Measurements from ENCODE around the gene TBC1D1.
A peak's percentile ranks its signal among the peaks of the same experiment; 100 is the strongest.

The TBC1D1 gene

GRCh38 chr4:37927434-37927833, 36.5 kb downstream of the TBC1D1 start:
- H3K27me3 Mint-ChIP-seq = no peaks in the 10 kb centered on the region
- H3K36me3 Mint-ChIP-seq (ENCODE audit: low read depth) = peaks cover 7% of the 10 kb centered on the region
- DNase-seq (no peak), ATAC-seq (no peak)
- no peak overlapping the region for H3K4me3 Mint-ChIP-seq
- peaks cover 34% of the 10 kb centered on the region for H3K4me1 Mint-ChIP-seq
- no peak overlapping the region for H3K27ac Mint-ChIP-seq
- no peaks in the 10 kb centered on the region for H3K9me3 Mint-ChIP-seq

- peak; percentile 45 for ATAC-seq
- H3K9me3 Mint-ChIP-seq = no peaks in the 10 kb centered on the region
- peaks cover 8% of the 10 kb centered on the region for H3K36me3 Mint-ChIP-seq (ENCODE audit: low read depth)
- H3K4me1 Mint-ChIP-seq = peaks cover 33% of the 10 kb centered on the region
- no peaks in the 10 kb centered on the region for H3K27me3 Mint-ChIP-seq
- no peak overlapping the region for H3K4me3 Mint-ChIP-seq
- no peak overlapping the region for H3K27ac Mint-ChIP-seq
- DNase-seq = no peak
These were observed 37.8 kb downstream of the TBC1D1 start for GRCh38 chr4:37928426-37929416.

- H3K27me3 Mint-ChIP-seq = no peaks in the 10 kb centered on the region
- H3K9me3 Mint-ChIP-seq = no peaks in the 10 kb centered on the region
- peaks cover 16% of the 10 kb centered on the region for H3K36me3 Mint-ChIP-seq (ENCODE audit: low read depth)
- H3K4me1 Mint-ChIP-seq = peaks cover 14% of the 10 kb centered on the region
- H3K4me3 Mint-ChIP-seq = no peak overlapping the region
- H3K27ac Mint-ChIP-seq = no peak overlapping the region
- DNase-seq = no peak
- ATAC-seq = no peak
These were observed 43.2 kb downstream of the TBC1D1 start for GRCh38 chr4:37934096-37934495.

- H3K4me3 Mint-ChIP-seq = no peak overlapping the region
- H3K9me3 Mint-ChIP-seq = no peaks in the 10 kb centered on the region
- no peaks in the 10 kb centered on the region for H3K27me3 Mint-ChIP-seq
- H3K36me3 Mint-ChIP-seq (ENCODE audit: low read depth) = peaks cover 15% of the 10 kb centered on the region
- no peak overlapping the region for H3K27ac Mint-ChIP-seq
- DNase-seq = no peak
- ATAC-seq = no peak
- H3K4me1 Mint-ChIP-seq = peaks cover 10% of the 10 kb centered on the region
These were observed 43.7 kb downstream of the TBC1D1 start for GRCh38 chr4:37934609-37935008.

- ATAC-seq (no peak), DNase-seq (no peak)
- no peak overlapping the region for H3K27ac Mint-ChIP-seq
- H3K4me3 Mint-ChIP-seq = no peak overlapping the region
- no peaks in the 10 kb centered on the region for H3K9me3 Mint-ChIP-seq
- peaks cover 5% of the 10 kb centered on the region for H3K4me1 Mint-ChIP-seq
- H3K36me3 Mint-ChIP-seq (ENCODE audit: low read depth) = peaks cover 10% of the 10 kb centered on the region
- H3K27me3 Mint-ChIP-seq = no peaks in the 10 kb centered on the region
These were observed 44.1 kb downstream of the TBC1D1 start for GRCh38 chr4:37935026-37935425.

GRCh38 chr4:37936889-37937498, 46.1 kb downstream of the TBC1D1 start:
- ATAC-seq = no peak
- H3K4me3 Mint-ChIP-seq = no peak overlapping the region
- no peak overlapping the region for H3K27ac Mint-ChIP-seq
- H3K27me3 Mint-ChIP-seq = no peaks in the 10 kb centered on the region
- peaks cover 10% of the 10 kb centered on the region for H3K36me3 Mint-ChIP-seq (ENCODE audit: low read depth)
- no peak for DNase-seq
- H3K4me1 Mint-ChIP-seq = peaks cover 2% of the 10 kb centered on the region
- no peaks in the 10 kb centered on the region for H3K9me3 Mint-ChIP-seq

- ATAC-seq (no peak), DNase-seq (no peak)
- Mint-ChIP-seq H3K36me3 (ENCODE audit: low read depth) (peaks cover 10% of the 10 kb centered on the region), H3K27me3 (no peaks in the 10 kb centered on the region), H3K4me3 (no peak overlapping the region), H3K9me3 (no peaks in the 10 kb centered on the region), H3K27ac (no peak overlapping the region), H3K4me1 (peaks cover 2% of the 10 kb centered on the region)
These were observed 47.3 kb downstream of the TBC1D1 start for GRCh38 chr4:37938208-37938607.

GRCh38 chr4:37946503-37947179, 55.8 kb downstream of the TBC1D1 start:
- no peak for ATAC-seq
- Mint-ChIP-seq H3K9me3 (no peaks in the 10 kb centered on the region), H3K4me3 (no peak overlapping the region), H3K36me3 (ENCODE audit: low read depth) (peaks cover 6% of the 10 kb centered on the region), H3K4me1 (peaks cover 34% of the 10 kb centered on the region), H3K27me3 (no peaks in the 10 kb centered on the region), H3K27ac (no peak overlapping the region)
- DNase-seq = no peak

GRCh38 chr4:37948542-37948941, 57.7 kb downstream of the TBC1D1 start:
- H3K4me3 Mint-ChIP-seq = no peak overlapping the region
- no peaks in the 10 kb centered on the region for H3K27me3 Mint-ChIP-seq
- peak overlapping the region; percentile 17 for H3K27ac Mint-ChIP-seq
- DNase-seq (no peak), ATAC-seq (peak; percentile 28)
- H3K9me3 Mint-ChIP-seq = no peaks in the 10 kb centered on the region
- H3K4me1 Mint-ChIP-seq = peaks cover 34% of the 10 kb centered on the region
- H3K36me3 Mint-ChIP-seq (ENCODE audit: low read depth) = peaks cover 10% of the 10 kb centered on the region

GRCh38 chr4:37949636-37950426, 58.9 kb downstream of the TBC1D1 start:
- DNase-seq (no peak), ATAC-seq (no peak)
- no peaks in the 10 kb centered on the region for H3K9me3 Mint-ChIP-seq
- H3K4me3 Mint-ChIP-seq = no peak overlapping the region
- H3K36me3 Mint-ChIP-seq (ENCODE audit: low read depth) = peaks cover 10% of the 10 kb centered on the region
- H3K4me1 Mint-ChIP-seq = peaks cover 42% of the 10 kb centered on the region
- H3K27me3 Mint-ChIP-seq = no peaks in the 10 kb centered on the region
- no peak overlapping the region for H3K27ac Mint-ChIP-seq

- no peak for DNase-seq
- Mint-ChIP-seq H3K36me3 (ENCODE audit: low read depth) (peaks cover 10% of the 10 kb centered on the region), H3K9me3 (no peaks in the 10 kb centered on the region), H3K27ac (no peak overlapping the region), H3K4me1 (peaks cover 36% of the 10 kb centered on the region), H3K4me3 (no peak overlapping the region), H3K27me3 (no peaks in the 10 kb centered on the region)
- ATAC-seq = no peak
These were observed 60.8 kb downstream of the TBC1D1 start for GRCh38 chr4:37951461-37952352.

GRCh38 chr4:37953156-37953555, 62.3 kb downstream of the TBC1D1 start:
- H3K27ac Mint-ChIP-seq = no peak overlapping the region

GRCh38 chr4:37953620-37954293, 62.9 kb downstream of the TBC1D1 start:
- Mint-ChIP-seq H3K27ac (no peak overlapping the region), H3K27me3 (no peaks in the 10 kb centered on the region), H3K36me3 (ENCODE audit: low read depth) (peaks cover 8% of the 10 kb centered on the region), H3K9me3 (no peaks in the 10 kb centered on the region), H3K4me1 (peaks cover 21% of the 10 kb centered on the region), H3K4me3 (no peak overlapping the region)
- peak; percentile 40 for ATAC-seq
- DNase-seq = no peak

More at GRCh38 chr4:37953156-37953555, 62.3 kb downstream of the TBC1D1 start:
- H3K9me3 Mint-ChIP-seq = no peaks in the 10 kb centered on the region
- H3K36me3 Mint-ChIP-seq (ENCODE audit: low read depth) = peaks cover 10% of the 10 kb centered on the region
- peaks cover 27% of the 10 kb centered on the region for H3K4me1 Mint-ChIP-seq
- no peaks in the 10 kb centered on the region for H3K27me3 Mint-ChIP-seq
- no peak overlapping the region for H3K4me3 Mint-ChIP-seq
- ATAC-seq (no peak), DNase-seq (no peak)

Measured in activated naive CD8-positive, alpha-beta T cell treated with anti-CD3 and anti-CD28 coated beads, Interleukin-2, amount 50 U/mL, for 24 hours (primary cell).